Fibroblast of lung (primary cell): ENCODE results near the gene COL4A2.

ENCODE experiments used
- EZH2 ChIP-seq: IDR thresholded peaks from 2 replicates; pipeline ENCODE4 v1.5.1; 2012; ENCODE audit warnings: low read length, control low read depth, mild to moderate bottlenecking; ENCODE audit errors: missing control alignments
- TF ChIP-seq, protein P1 (sequence below), 2 donors: IDR thresholded peaks in 1 of 2; conservative IDR thresholded peaks in 1 of 2; 1 replicate in 1 of 2; 2 replicates in 1 of 2; pipeline ENCODE4 v1.5.1; 2011 to 2012; ENCODE audit warnings: low read length in 2 of 2, control low read depth in 1 of 2, inconsistent platforms in 1 of 2, low read depth in 1 of 2, mild to moderate bottlenecking in 1 of 2

DNA sequence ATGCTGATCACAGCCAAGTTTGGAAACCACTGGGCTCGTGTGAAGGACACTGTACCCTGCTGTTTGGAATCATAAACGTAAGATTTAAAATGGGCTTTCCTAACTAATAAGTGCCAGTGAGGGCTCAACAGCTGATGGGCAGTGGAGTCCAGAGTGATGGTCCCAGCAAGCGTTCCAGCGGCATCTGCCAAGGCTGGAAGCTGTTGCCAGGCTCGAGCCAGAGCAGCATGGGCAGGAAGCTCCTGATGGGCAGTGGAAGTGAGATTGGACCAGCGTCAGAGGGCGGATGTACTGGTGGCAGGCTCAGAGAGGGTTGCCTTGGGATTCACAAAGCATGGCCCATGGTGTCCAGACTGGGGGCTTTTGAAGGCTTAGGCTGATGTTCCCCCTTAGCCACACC lies 30.2 kb downstream of the COL4A2 start:
- TF ChIP-seq EZH2 = no peak
- TF ChIP-seq, protein P1, sequence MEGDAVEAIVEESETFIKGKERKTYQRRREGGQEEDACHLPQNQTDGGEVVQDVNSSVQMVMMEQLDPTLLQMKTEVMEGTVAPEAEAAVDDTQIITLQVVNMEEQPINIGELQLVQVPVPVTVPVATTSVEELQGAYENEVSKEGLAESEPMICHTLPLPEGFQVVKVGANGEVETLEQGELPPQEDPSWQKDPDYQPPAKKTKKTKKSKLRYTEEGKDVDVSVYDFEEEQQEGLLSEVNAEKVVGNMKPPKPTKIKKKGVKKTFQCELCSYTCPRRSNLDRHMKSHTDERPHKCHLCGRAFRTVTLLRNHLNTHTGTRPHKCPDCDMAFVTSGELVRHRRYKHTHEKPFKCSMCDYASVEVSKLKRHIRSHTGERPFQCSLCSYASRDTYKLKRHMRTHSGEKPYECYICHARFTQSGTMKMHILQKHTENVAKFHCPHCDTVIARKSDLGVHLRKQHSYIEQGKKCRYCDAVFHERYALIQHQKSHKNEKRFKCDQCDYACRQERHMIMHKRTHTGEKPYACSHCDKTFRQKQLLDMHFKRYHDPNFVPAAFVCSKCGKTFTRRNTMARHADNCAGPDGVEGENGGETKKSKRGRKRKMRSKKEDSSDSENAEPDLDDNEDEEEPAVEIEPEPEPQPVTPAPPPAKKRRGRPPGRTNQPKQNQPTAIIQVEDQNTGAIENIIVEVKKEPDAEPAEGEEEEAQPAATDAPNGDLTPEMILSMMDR (conservative IDR thresholded peaks at IDR 0.05 in 1 of 2, IDR thresholded peaks at IDR 0.05 in 1 of 2; ENCODE audit: low read depth in 1 of 2, low read length in 2 of 2) = no peak
